IMR-90 (cell line): ENCODE results near the gene PROZ. TPM values are rescaled to one million over a fixed set of nuclear protein-coding genes. Genes with fewer than 3 reads are reported as not detected.

Source experiments
- ATAC-seq: fragments of 200-7000 bp; cut with Tn5 transposase; 2 replicates; pipeline ENCODE4 v1.9.1; 2020; ENCODE audit warnings: low read depth, mild to moderate bottlenecking, moderate library complexity
- BruUV-seq: library from RNA; stranded (reverse); fragments of 400-500 nt; replicated peaks from 2 replicates; lab custom pipeline; 2021; lab: Mats Ljungman, UMichigan
- CTCF ChIA-PET: fragments of 300-600 bp; formaldehyde crosslinking; extraction: SDS; loops from one replicate; lab custom pipeline; 2021; ENCODE audit warnings: antibody characterized with exemption; lab: Yijun Ruan, JAX
- POLR2A ChIA-PET: fragments of 300-600 bp; sonication (Branson Sonifier 250); formaldehyde crosslinking; loops from one replicate; lab custom pipeline; 2022; ENCODE audit warnings: antibody characterized with exemption; ENCODE audit not compliant: unreplicated experiment; lab: Charles Lee
- DNase-seq: peaks from one replicate; pipeline ENCODE4 v3.0.0; 2013
- H2AFZ ChIP-seq: replicated peaks from 2 replicates; pipeline ENCODE3; 2013; ENCODE audit warnings: low read length, mild to moderate bottlenecking; ENCODE audit not compliant: poor library complexity
- H2AK5ac ChIP-seq: 2 replicates; pipeline ENCODE4 v1.6.1; 2013; ENCODE audit warnings: low read depth, low read length, inconsistent platforms
- H2AK9ac ChIP-seq: replicated peaks from 2 replicates; pipeline ENCODE3; 2013; ENCODE audit warnings: mild to moderate bottlenecking, low read depth, low read length, moderate library complexity; ENCODE audit not compliant: poor library complexity
- H2BK120ac ChIP-seq: 2 replicates; pipeline ENCODE4 v1.6.1; 2013; ENCODE audit warnings: low read depth, low read length, inconsistent platforms
- H2BK15ac ChIP-seq: 3 replicates; pipeline ENCODE4 v1.6.1; 2013; ENCODE audit warnings: low read depth, low read length, inconsistent platforms
- H2BK20ac ChIP-seq: 2 replicates; pipeline ENCODE4 v1.6.1; 2013; ENCODE audit warnings: low read depth, mild to moderate bottlenecking, inconsistent platforms, low read length, moderate library complexity
- H2BK5ac ChIP-seq: 2 replicates; pipeline ENCODE4 v1.6.1; 2013; ENCODE audit warnings: mild to moderate bottlenecking, low read depth, low read length, inconsistent platforms; ENCODE audit not compliant: poor library complexity, severe bottlenecking
- H3K14ac ChIP-seq: replicated peaks from 2 replicates; pipeline ENCODE4 v1.6.1; 2013; ENCODE audit warnings: low read depth, low read length, inconsistent platforms
- H3K18ac ChIP-seq: 2 replicates; pipeline ENCODE4 v1.6.1; 2013; ENCODE audit warnings: low read depth, low read length, control low read depth
- H3K23ac ChIP-seq: 2 replicates; pipeline ENCODE4 v1.6.1; 2013; ENCODE audit warnings: low read depth, low read length, inconsistent platforms
- H3K27ac ChIP-seq: 2 replicates; pipeline ENCODE4 v1.5.1; 2013; ENCODE audit warnings: mild to moderate bottlenecking, control low read depth, low read length; ENCODE audit not compliant: insufficient read depth
- H3K27me3 ChIP-seq: 2 replicates; pipeline ENCODE4 v1.6.1; 2013; ENCODE audit warnings: low read length; ENCODE audit not compliant: control insufficient read depth, insufficient read depth
- H3K36me3 ChIP-seq: 2 replicates; pipeline ENCODE4 v1.6.1; 2013; ENCODE audit warnings: low read length, mixed read lengths; ENCODE audit not compliant: control insufficient read depth, insufficient read depth
- H3K4ac ChIP-seq: 2 replicates; pipeline ENCODE4 v1.6.1; 2013; ENCODE audit warnings: low read depth, low read length, inconsistent platforms
- H3K4me1 ChIP-seq: 2 replicates; pipeline ENCODE4 v1.6.1; 2013; ENCODE audit warnings: low read length, mixed read lengths; ENCODE audit not compliant: control insufficient read depth, insufficient read depth
- H3K4me2 ChIP-seq: 2 replicates; pipeline ENCODE4 v1.6.1; 2013; ENCODE audit warnings: low read depth, mild to moderate bottlenecking, control low read depth, low read length, moderate library complexity
- H3K4me3 ChIP-seq: 2 replicates; pipeline ENCODE4 v1.5.1; 2013; ENCODE audit warnings: low read depth, mild to moderate bottlenecking, control low read depth, low read length, moderate library complexity; ENCODE audit not compliant: insufficient read depth
- H3K56ac ChIP-seq: 2 replicates; pipeline ENCODE4 v1.6.1; 2013; ENCODE audit warnings: low read length, inconsistent platforms; ENCODE audit not compliant: insufficient read depth; ENCODE audit errors: extremely low read depth
- H3K79me1 ChIP-seq, 2 experiments: 2 replicates each; pipeline ENCODE4 v1.6.1; 2013; ENCODE audit warnings: low read length in 2 of 2, inconsistent platforms in 1 of 2, low read depth in 1 of 2
- H3K9ac ChIP-seq: 2 replicates; pipeline ENCODE4 v1.6.1; 2013; ENCODE audit warnings: low read depth, low read length, control low read depth
- H3K9me1 ChIP-seq: 2 replicates; pipeline ENCODE4 v1.6.1; 2013; ENCODE audit warnings: low read length, inconsistent platforms; ENCODE audit not compliant: insufficient read depth
- H3K9me3 ChIP-seq: 2 replicates; pipeline ENCODE4 v1.6.1; 2013; ENCODE audit warnings: low read length; ENCODE audit not compliant: control insufficient read depth, insufficient read depth
- H4K20me1 ChIP-seq: 2 replicates; pipeline ENCODE4 v1.6.1; 2013; ENCODE audit warnings: low read length, inconsistent platforms; ENCODE audit not compliant: insufficient read depth
- H4K5ac ChIP-seq: 2 replicates; pipeline ENCODE4 v1.6.1; 2013; ENCODE audit warnings: mild to moderate bottlenecking, low read depth, low read length, control low read depth
- H4K8ac ChIP-seq, 2 experiments: 2 replicates each; pipeline ENCODE4 v1.6.1; 2013; ENCODE audit warnings: low read depth in 2 of 2, low read length in 2 of 2, control low read depth in 1 of 2, inconsistent platforms in 1 of 2
- H4K91ac ChIP-seq: 2 replicates; pipeline ENCODE4 v1.6.1; 2013; ENCODE audit warnings: low read depth, low read length, inconsistent platforms; ENCODE audit not compliant: insufficient read depth
- BHLHE40 ChIP-seq: fragments of 150-350 bp; IDR thresholded peaks from 2 replicates; pipeline ENCODE4 v1.6.1; 2016; ENCODE audit warnings: mild to moderate bottlenecking, low read depth, low read length
- CEBPB ChIP-seq: IDR thresholded peaks from 2 replicates; pipeline ENCODE4 v1.6.1; 2012; ENCODE audit warnings: low read depth, low read length, improper control_type of control experiment
- CHD1 ChIP-seq: IDR thresholded peaks from 2 replicates; pipeline ENCODE4 v1.6.1; 2012; ENCODE audit warnings: low read depth, low read length, improper control_type of control experiment
- CTCF ChIP-seq: conservative IDR thresholded peaks from 2 replicates; pipeline ENCODE4 v1.5.1; 2012; ENCODE audit warnings: mild to moderate bottlenecking, low read depth, low read length, improper control_type of control experiment
- ELK1 ChIP-seq: fragments of 150-350 bp; IDR thresholded peaks from 2 replicates; pipeline ENCODE4 v1.6.1; 2016; ENCODE audit warnings: low read depth, mild to moderate bottlenecking, low read length, moderate library complexity, borderline replicate concordance
- FOS ChIP-seq: fragments of 150-350 bp; IDR thresholded peaks from 2 replicates; pipeline ENCODE4 v1.6.1; 2016; ENCODE audit warnings: low read depth, low read length
- MAFK ChIP-seq: IDR thresholded peaks from 2 replicates; pipeline ENCODE4 v1.6.1; 2012; ENCODE audit warnings: low read depth, low read length, improper control_type of control experiment
- MAZ ChIP-seq: IDR thresholded peaks from 2 replicates; pipeline ENCODE4 v1.6.1; 2012; ENCODE audit warnings: low read depth, mild to moderate bottlenecking, low read length, improper control_type of control experiment, moderate library complexity, borderline replicate concordance
- MXI1 ChIP-seq: IDR thresholded peaks from 2 replicates; pipeline ENCODE4 v1.6.1; 2012; ENCODE audit warnings: low read depth, mild to moderate bottlenecking, low read length, moderate library complexity, borderline replicate concordance
- NFE2L2 ChIP-seq: fragments of 150-350 bp; IDR thresholded peaks from 2 replicates; pipeline ENCODE4 v1.6.1; 2016; ENCODE audit warnings: low read depth, mild to moderate bottlenecking, low read length
- POLR2A ChIP-seq: IDR thresholded peaks from 2 replicates; pipeline ENCODE4 v1.6.1; 2012; ENCODE audit warnings: mild to moderate bottlenecking, low read depth, low read length
- RAD21 ChIP-seq: IDR thresholded peaks from 2 replicates; pipeline ENCODE4 v1.6.1; 2012; ENCODE audit warnings: low read length, improper control_type of control experiment
- RCOR1 ChIP-seq: IDR thresholded peaks from 2 replicates; pipeline ENCODE4 v1.6.1; 2012; ENCODE audit warnings: mild to moderate bottlenecking, low read length, improper control_type of control experiment; ENCODE audit not compliant: insufficient replicate concordance
- RFX5 ChIP-seq: IDR thresholded peaks from 2 replicates; pipeline ENCODE4 v1.8.0; 2012; ENCODE audit warnings: low read depth, mild to moderate bottlenecking, low read length, moderate library complexity
- WGBS, 2 experiments: methylation state at CpG; one replicate each; pipeline versions ENCODE4 v1.1.5 to v1.1.7; 2013; ENCODE audit warnings: missing lambda C conversion rate in 2 of 2; ENCODE audit not compliant: insufficient read length in 1 of 2; ENCODE audit errors: extremely low coverage in 2 of 2; 5-methylcytosine and 5-hydroxymethylcytosine counted together
- dilution Hi-C: fragments of 300-500 bp; cut with HindIII; formaldehyde crosslinking; loops from one replicate; pipeline ENCODE4 v1.14.3; 2018; ENCODE audit warnings: low sequenced_read_pairs; ENCODE audit not compliant: unreplicated experiment
- in situ Hi-C: fragments of 300-500 bp; cut with MboI; formaldehyde crosslinking; loops from 3 replicates; pipeline ENCODE4 v1.14.3; 2019; ENCODE audit warnings: low sequenced_read_pairs, inconsistent platforms, mixed read lengths
- intact Hi-C: fragments of 100-400 bp; cut with micrococcal nuclease; formaldehyde crosslinking; loops from 2 replicates; pipeline ENCODE4 v1.10.0; 2022
- polyA plus RNA-seq, 3 experiments: library from polyadenylated mRNA; depleted of rRNA; stranded (reverse); fragments of >200 nt; gene quantifications; 2 replicates each; pipeline ENCODE4 v1.2.3, GENCODE V29; 2012; ENCODE audit warnings: low replicate concordance in 1 of 3
- total RNA-seq: library from RNA; depleted of rRNA; stranded (reverse); fragments of >200 nt; gene quantifications from 2 replicates; pipeline ENCODE4 v1.2.3, GENCODE V29; 2012

The PROZ gene
- total and polyA plus RNA-seq, 2 of the 4 experiments (the other 2 are of a cell fraction), result not detected

- H3K4me1 ChIP-seq, result no peaks in the 10 kb centered on the region; the same call in 1 of the 2 replicates
- no peaks in the 10 kb centered on the region for H3K27me3 ChIP-seq
- CTCF ChIA-PET, result no interaction called here
- ATAC-seq, result no peak
- no peak overlapping the region for H2BK5ac ChIP-seq
- no peaks in the 10 kb centered on the region for H3K79me1 ChIP-seq
- H4K8ac ChIP-seq, result no peak overlapping the region
- DNase-seq, result no peak
- no peak overlapping the region for H3K9ac ChIP-seq
- no peak overlapping the region for H3K23ac ChIP-seq
- no peak overlapping the region for H2BK15ac ChIP-seq
- no peak overlapping the region for H3K4me3 ChIP-seq
- H2BK120ac ChIP-seq, result no peak overlapping the region
- H4K91ac ChIP-seq, result no peak overlapping the region
- no peaks in the 10 kb centered on the region for H3K36me3 ChIP-seq
- no peak overlapping the region for H2AK9ac ChIP-seq
- H2BK20ac ChIP-seq, result no peak overlapping the region
- no peaks in the 10 kb centered on the region for H4K20me1 ChIP-seq
- in situ Hi-C loops (no loop called here), dilution Hi-C loops (no loop called here), intact Hi-C loops (no loop called here)
- POLR2A ChIA-PET, result no interaction called here
- H3K18ac ChIP-seq, result no peak overlapping the region
- H2AK5ac ChIP-seq, result no peak overlapping the region
- no peak overlapping the region for H3K4me2 ChIP-seq
- H2AFZ ChIP-seq, result no peak overlapping the region
- H4K5ac ChIP-seq, result no peak overlapping the region
- H3K4ac ChIP-seq, result no peak overlapping the region
- H3K27ac ChIP-seq, result no peak overlapping the region
- no peaks in the 10 kb centered on the region for H3K9me3 ChIP-seq
- no peak overlapping the region for H3K56ac ChIP-seq
- TF ChIP-seq CEBPB (no peak), CTCF (no peak), NFE2L2 (no peak), BHLHE40 (no peak), RAD21 (no peak), FOS (no peak), MAFK (no peak), RFX5 (no peak), MAZ (no peak), ELK1 (no peak), CHD1 (no peak), RCOR1 (no peak), MXI1 (no peak), POLR2A (no peak)
- WGBS, 2 experiments, result 90% methylated on average over 7 of the region's 20 CpGs; no CpG with 5 or more reads in 1 of the 2 experiments
- BruUV-seq, result no TSS peak
- H3K14ac ChIP-seq, result no peak overlapping the region
- H3K9me1 ChIP-seq, result peaks cover under 1% of the 10 kb centered on the region; the same call in 1 of the 2 replicates
These were observed 1.3 kb downstream of the PROZ start for GRCh38 chr13:113159701-113160100.
